HepG2 (cell line): ENCODE data around the gene VPS13C. TPM values are rescaled to one million over a fixed set of nuclear protein-coding genes. Genes with fewer than 3 reads are reported as not detected.

Source experiments
- E2F2 ChIP-seq: sonication (generic); formaldehyde crosslinking; IDR thresholded peaks from 2 replicates; pipeline ENCODE4 v1.4.0; 2020; ENCODE audit warnings: missing genetic modification reagents, borderline replicate concordance
- NFAT5 ChIP-seq: sonication (generic); formaldehyde crosslinking; IDR thresholded peaks from 2 replicates; pipeline ENCODE4 v1.4.0; 2020; ENCODE audit warnings: missing genetic modification reagents
- PRMT3 ChIP-seq: sonication (generic); formaldehyde crosslinking; IDR thresholded peaks from 2 replicates; pipeline ENCODE4 v1.8.1; 2022; ENCODE audit warnings: low read depth, mild to moderate bottlenecking, moderate library complexity, missing genetic modification reagents, borderline replicate concordance
- ZBTB42 ChIP-seq: sonication (generic); formaldehyde crosslinking; IDR thresholded peaks from 2 replicates; pipeline ENCODE4 v1.5.0; 2020; ENCODE audit warnings: mild to moderate bottlenecking, missing genetic modification reagents
- ZNF292 ChIP-seq: sonication (generic); formaldehyde crosslinking; IDR thresholded peaks from 2 replicates; pipeline ENCODE4 v1.8.1; 2022; ENCODE audit warnings: mild to moderate bottlenecking, low read depth, missing genetic modification reagents, borderline replicate concordance
- ZNF574 ChIP-seq: sonication (generic); formaldehyde crosslinking; IDR thresholded peaks from 2 replicates; pipeline ENCODE4 v1.4.0; 2020; ENCODE audit warnings: missing genetic modification reagents
- polyA plus RNA-seq, 8 experiments: library from polyadenylated mRNA; depleted of rRNA in 3 of 8; stranded (reverse) in 7 of 8; unstranded in 1 of 8; fragments of >200 nt; fragmentation: Illumina TruSeq in 4 of 8; extraction: Trizol in 4 of 8; gene quantifications; 2 replicates each; pipeline versions ENCODE4 v1.2.1 to v1.2.3, GENCODE V29; 2011 to 2016; ENCODE audit warnings: low read depth in 4 of 8, missing spikeins in 1 of 8, mixed read lengths in 1 of 8; ENCODE audit not compliant: insufficient read depth in 1 of 8
- total RNA-seq, 5 experiments: library from RNA; depleted of rRNA; stranded (reverse); fragments of >200 nt; fragmentation: Illumina TruSeq; extraction: Trizol; gene quantifications; 2 replicates each; pipeline ENCODE4 v1.2.3, GENCODE V29; 2016; ENCODE audit warnings: low read depth in 1 of 5
- TF ChIP-seq, protein P1 (sequence below): sonication (generic); formaldehyde crosslinking; IDR thresholded peaks from 2 replicates; pipeline ENCODE4 v1.9.0; 2021; ENCODE audit warnings: missing genetic modification reagents, borderline replicate concordance

VPS13C gene
- total and polyA plus RNA-seq, 2 of the 13 experiments (the other 11 are each of a cell fraction or from before 2014, with no cell fraction given) = 10.9 to 26.8 TPM

DNA sequence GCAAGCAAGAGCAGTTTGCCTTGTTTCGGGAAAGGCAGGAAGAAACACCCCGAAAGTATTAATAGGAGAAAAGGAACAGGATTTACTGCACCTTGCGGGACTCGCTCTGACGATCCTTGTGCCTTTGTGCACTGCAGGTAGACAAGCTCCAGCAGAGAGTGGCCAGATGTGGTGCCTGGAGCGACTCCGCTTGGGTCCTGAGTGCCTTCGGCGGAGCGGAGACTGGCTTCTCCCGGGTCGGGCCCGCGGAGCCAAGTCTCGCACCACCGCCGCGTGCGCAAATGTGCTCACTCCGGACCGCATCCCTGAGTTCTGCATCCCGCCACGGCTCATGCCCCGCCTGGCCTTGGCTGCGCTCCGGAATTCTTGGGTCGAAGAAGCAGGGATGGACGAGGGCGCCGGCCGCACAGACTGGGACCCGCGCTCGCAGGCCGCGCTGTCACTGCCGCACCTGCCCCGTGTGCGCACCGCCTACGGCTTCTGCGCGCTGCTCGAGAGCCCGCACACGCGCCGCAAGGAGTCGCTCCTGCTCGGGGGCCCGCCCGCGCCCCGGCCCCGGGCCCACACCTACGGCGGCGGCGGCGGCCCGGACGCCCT is 7.3 kb upstream of the VPS13C start (continued):
- TF ChIP-seq E2F2 (CRISPR knock-in tag) (peak; percentile 60; the same call in 1 of the 2 replicates), ZBTB42 (CRISPR knock-in tag) (no peak), NFAT5 (CRISPR knock-in tag) (0 out of 2 replicates have a peak, but pooled peaks have one; percentile 62), PRMT3 (CRISPR knock-in tag) (0 out of 2 replicates have a peak, but pooled peaks have one; percentile 48), ZNF292 (CRISPR knock-in tag) (no peak), ZNF574 (peak; percentile 18; the same call in 1 of the 2 replicates)
- TF ChIP-seq, protein P1, sequence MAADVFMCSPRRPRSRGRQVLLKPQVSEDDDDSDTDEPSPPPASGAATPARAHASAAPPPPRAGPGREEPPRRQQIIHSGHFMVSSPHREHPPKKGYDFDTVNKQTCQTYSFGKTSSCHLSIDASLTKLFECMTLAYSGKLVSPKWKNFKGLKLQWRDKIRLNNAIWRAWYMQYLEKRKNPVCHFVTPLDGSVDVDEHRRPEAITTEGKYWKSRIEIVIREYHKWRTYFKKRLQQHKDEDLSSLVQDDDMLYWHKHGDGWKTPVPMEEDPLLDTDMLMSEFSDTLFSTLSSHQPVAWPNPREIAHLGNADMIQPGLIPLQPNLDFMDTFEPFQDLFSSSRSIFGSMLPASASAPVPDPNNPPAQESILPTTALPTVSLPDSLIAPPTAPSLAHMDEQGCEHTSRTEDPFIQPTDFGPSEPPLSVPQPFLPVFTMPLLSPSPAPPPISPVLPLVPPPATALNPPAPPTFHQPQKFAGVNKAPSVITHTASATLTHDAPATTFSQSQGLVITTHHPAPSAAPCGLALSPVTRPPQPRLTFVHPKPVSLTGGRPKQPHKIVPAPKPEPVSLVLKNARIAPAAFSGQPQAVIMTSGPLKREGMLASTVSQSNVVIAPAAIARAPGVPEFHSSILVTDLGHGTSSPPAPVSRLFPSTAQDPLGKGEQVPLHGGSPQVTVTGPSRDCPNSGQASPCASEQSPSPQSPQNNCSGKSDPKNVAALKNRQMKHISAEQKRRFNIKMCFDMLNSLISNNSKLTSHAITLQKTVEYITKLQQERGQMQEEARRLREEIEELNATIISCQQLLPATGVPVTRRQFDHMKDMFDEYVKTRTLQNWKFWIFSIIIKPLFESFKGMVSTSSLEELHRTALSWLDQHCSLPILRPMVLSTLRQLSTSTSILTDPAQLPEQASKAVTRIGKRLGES (CRISPR knock-in tag) = no peak
